ENCODE results near the gene RPN2.

Gene RPN2

GRCh38 chr20:37230200-37230599, 51.1 kb downstream of the RPN2 start:
- H3K27ac ChIP-seq (ENCODE audit: low read length, poor library complexity, severe bottlenecking), result no peak overlapping the region
- DNase-seq, result no peak
- H3K4me2 ChIP-seq (ENCODE audit: low read length, poor library complexity, severe bottlenecking), result no peak overlapping the region
- H3K9me3 ChIP-seq (ENCODE audit: control insufficient read depth, low read length), result no peaks in the 10 kb centered on the region
- no peak overlapping the region for H2AFZ ChIP-seq (ENCODE audit: low read depth, low read length)
- no peak overlapping the region for H2BK12ac ChIP-seq (ENCODE audit: low read length in 2 of 2)
- no peak overlapping the region for H2BK15ac ChIP-seq (ENCODE audit: low read depth, poor library complexity, severe bottlenecking)
- no peak overlapping the region for H4K91ac ChIP-seq (ENCODE audit: low read length)
- H2BK5ac ChIP-seq (ENCODE audit: low read depth, low read length, poor library complexity, severe bottlenecking), result no peak overlapping the region
- H3K23ac ChIP-seq (ENCODE audit: low read length in 2 of 2), result no peak overlapping the region
- WGBS, result 100% methylated on average over 6 of the region's 6 CpGs
- no peak overlapping the region for H2BK120ac ChIP-seq (ENCODE audit: low read depth, low read length)
- no peak overlapping the region for H3K4me3 ChIP-seq (ENCODE audit: insufficient read depth in 1 of 2, low read depth in 1 of 2, low read length in 2 of 2)
- no peak overlapping the region for H3K18ac ChIP-seq (ENCODE audit: low read depth in 1 of 2, low read length in 2 of 2)
- no peaks in the 10 kb centered on the region for H3K27me3 ChIP-seq (ENCODE audit: control insufficient read depth in 1 of 2, insufficient read depth in 1 of 2, low read length in 2 of 2)
- H3K14ac ChIP-seq (ENCODE audit: low read length in 2 of 2), result no peak overlapping the region
- peaks cover 32% of the 10 kb centered on the region for H3K79me1 ChIP-seq (replicated peaks; ENCODE audit: low read length, poor library complexity, severe bottlenecking)
- H2AK5ac ChIP-seq (ENCODE audit: low read length, severe bottlenecking), result no peak overlapping the region
- H3K4ac ChIP-seq (ENCODE audit: low read depth in 1 of 2, low read length in 2 of 2), result no peak overlapping the region
- no peaks in the 10 kb centered on the region for H3K4me1 ChIP-seq (ENCODE audit: control insufficient read depth, insufficient read depth, low read depth, low read length)
- H3K36me3 ChIP-seq (ENCODE audit: control insufficient read depth in 1 of 2, insufficient read depth in 2 of 2, low read depth in 1 of 2, low read length in 2 of 2), result peaks cover 55 to 99% of the 10 kb centered on the region in 2 experiments
- H3K9ac ChIP-seq (ENCODE audit: low read length), result no peak overlapping the region
- no peak overlapping the region for H4K8ac ChIP-seq (ENCODE audit: low read length)

- DNase-seq, result no peak
- Histone ChIP-seq H3K14ac (ENCODE audit: low read length in 2 of 2) (no peak overlapping the region), H3K9me3 (ENCODE audit: control insufficient read depth, low read length) (no peaks in the 10 kb centered on the region), H3K9ac (ENCODE audit: low read length) (no peak overlapping the region), H2BK15ac (ENCODE audit: low read depth, poor library complexity, severe bottlenecking) (no peak overlapping the region), H3K4me1 (ENCODE audit: control insufficient read depth, insufficient read depth, low read depth, low read length) (no peaks in the 10 kb centered on the region), H2BK12ac (ENCODE audit: low read length in 2 of 2) (no peak overlapping the region), H3K79me1 (replicated peaks; ENCODE audit: low read length, poor library complexity, severe bottlenecking) (peaks cover 26% of the 10 kb centered on the region), H2BK120ac (ENCODE audit: low read depth, low read length) (no peak overlapping the region), H3K36me3 (ENCODE audit: control insufficient read depth in 1 of 2, insufficient read depth in 2 of 2, low read depth in 1 of 2, low read length in 2 of 2) (peaks cover 49 to 98% of the 10 kb centered on the region in 2 experiments), H3K4me2 (ENCODE audit: low read length, poor library complexity, severe bottlenecking) (no peak overlapping the region), H3K4me3 (ENCODE audit: insufficient read depth in 1 of 2, low read depth in 1 of 2, low read length in 2 of 2) (no peak overlapping the region), H2AFZ (ENCODE audit: low read depth, low read length) (no peak overlapping the region), H3K27me3 (ENCODE audit: control insufficient read depth in 1 of 2, insufficient read depth in 1 of 2, low read length in 2 of 2) (no peaks in the 10 kb centered on the region), H3K18ac (ENCODE audit: low read depth in 1 of 2, low read length in 2 of 2) (no peak overlapping the region), H3K23ac (ENCODE audit: low read length in 2 of 2) (no peak overlapping the region), H2BK5ac (ENCODE audit: low read depth, low read length, poor library complexity, severe bottlenecking) (no peak overlapping the region), H4K8ac (ENCODE audit: low read length) (no peak overlapping the region), H3K27ac (ENCODE audit: low read length, poor library complexity, severe bottlenecking) (no peak overlapping the region), H3K4ac (ENCODE audit: low read depth in 1 of 2, low read length in 2 of 2) (no peak overlapping the region), H4K91ac (ENCODE audit: low read length) (no peak overlapping the region), H2AK5ac (ENCODE audit: low read length, severe bottlenecking) (no peak overlapping the region)
- 97% methylated on average over 13 of the region's 13 CpGs for WGBS
Observed at GRCh38 chr20:37231947-37232630, 53.0 kb downstream of the RPN2 start.

- H2AFZ ChIP-seq (ENCODE audit: low read depth, low read length), result no peak overlapping the region
- H3K27ac ChIP-seq (ENCODE audit: low read length, poor library complexity, severe bottlenecking), result no peak overlapping the region
- H3K9me3 ChIP-seq (ENCODE audit: control insufficient read depth, low read length), result no peaks in the 10 kb centered on the region
- no peak overlapping the region for H4K8ac ChIP-seq (ENCODE audit: low read length)
- WGBS, result 95% methylated on average over 10 of the region's 10 CpGs
- no peak overlapping the region for H2BK12ac ChIP-seq (ENCODE audit: low read length in 2 of 2)
- no peak overlapping the region for H3K18ac ChIP-seq (ENCODE audit: low read depth in 1 of 2, low read length in 2 of 2)
- no peak overlapping the region for H3K4me3 ChIP-seq (ENCODE audit: insufficient read depth in 1 of 2, low read depth in 1 of 2, low read length in 2 of 2)
- H3K4ac ChIP-seq (ENCODE audit: low read depth in 1 of 2, low read length in 2 of 2), result no peak overlapping the region
- H3K4me2 ChIP-seq (ENCODE audit: low read length, poor library complexity, severe bottlenecking), result no peak overlapping the region
- peaks cover 56 to 98% of the 10 kb centered on the region in 2 experiments for H3K36me3 ChIP-seq (ENCODE audit: control insufficient read depth in 1 of 2, insufficient read depth in 2 of 2, low read depth in 1 of 2, low read length in 2 of 2)
- H4K91ac ChIP-seq (ENCODE audit: low read length), result no peak overlapping the region
- no peaks in the 10 kb centered on the region for H3K4me1 ChIP-seq (ENCODE audit: control insufficient read depth, insufficient read depth, low read depth, low read length)
- H3K23ac ChIP-seq (ENCODE audit: low read length in 2 of 2), result no peak overlapping the region
- peaks cover 21% of the 10 kb centered on the region for H3K79me1 ChIP-seq (replicated peaks; ENCODE audit: low read length, poor library complexity, severe bottlenecking)
- H2AK5ac ChIP-seq (ENCODE audit: low read length, severe bottlenecking), result no peak overlapping the region
- H2BK120ac ChIP-seq (ENCODE audit: low read depth, low read length), result no peak overlapping the region
- H3K14ac ChIP-seq (ENCODE audit: low read length in 2 of 2), result no peak overlapping the region
- H3K9ac ChIP-seq (ENCODE audit: low read length), result no peak overlapping the region
- H2BK5ac ChIP-seq (ENCODE audit: low read depth, low read length, poor library complexity, severe bottlenecking), result no peak overlapping the region
- no peak overlapping the region for H2BK15ac ChIP-seq (ENCODE audit: low read depth, poor library complexity, severe bottlenecking)
- DNase-seq, result no peak
- no peaks in the 10 kb centered on the region for H3K27me3 ChIP-seq (ENCODE audit: control insufficient read depth in 1 of 2, insufficient read depth in 1 of 2, low read length in 2 of 2)
Observed at GRCh38 chr20:37233548-37234253, 54.6 kb downstream of the RPN2 start.

- Histone ChIP-seq H2BK5ac (ENCODE audit: low read depth, low read length, poor library complexity, severe bottlenecking) (no peak overlapping the region), H3K9me3 (ENCODE audit: control insufficient read depth, low read length) (no peaks in the 10 kb centered on the region), H3K4me2 (ENCODE audit: low read length, poor library complexity, severe bottlenecking) (no peak overlapping the region), H3K27ac (ENCODE audit: low read length, poor library complexity, severe bottlenecking) (no peak overlapping the region), H3K4me1 (ENCODE audit: control insufficient read depth, insufficient read depth, low read depth, low read length) (no peaks in the 10 kb centered on the region), H3K14ac (ENCODE audit: low read length in 2 of 2) (no peak overlapping the region), H3K23ac (ENCODE audit: low read length in 2 of 2) (no peak overlapping the region), H3K27me3 (ENCODE audit: control insufficient read depth in 1 of 2, insufficient read depth in 1 of 2, low read length in 2 of 2) (no peaks in the 10 kb centered on the region), H2AFZ (ENCODE audit: low read depth, low read length) (no peak overlapping the region), H3K18ac (ENCODE audit: low read depth in 1 of 2, low read length in 2 of 2) (no peak overlapping the region), H3K79me1 (replicated peaks; ENCODE audit: low read length, poor library complexity, severe bottlenecking) (peaks cover 18% of the 10 kb centered on the region), H4K91ac (ENCODE audit: low read length) (no peak overlapping the region), H2BK15ac (ENCODE audit: low read depth, poor library complexity, severe bottlenecking) (no peak overlapping the region), H3K36me3 (ENCODE audit: control insufficient read depth in 1 of 2, insufficient read depth in 2 of 2, low read depth in 1 of 2, low read length in 2 of 2) (peaks cover 52 to 98% of the 10 kb centered on the region in 2 experiments), H2BK12ac (ENCODE audit: low read length in 2 of 2) (no peak overlapping the region), H3K9ac (ENCODE audit: low read length) (no peak overlapping the region), H3K4me3 (ENCODE audit: insufficient read depth in 1 of 2, low read depth in 1 of 2, low read length in 2 of 2) (no peak overlapping the region), H2BK120ac (ENCODE audit: low read depth, low read length) (no peak overlapping the region), H4K8ac (ENCODE audit: low read length) (no peak overlapping the region), H2AK5ac (ENCODE audit: low read length, severe bottlenecking) (no peak overlapping the region), H3K4ac (ENCODE audit: low read depth in 1 of 2, low read length in 2 of 2) (no peak overlapping the region)
- WGBS, result 94% methylated on average over 5 of the region's 5 CpGs
- no peak for DNase-seq
Observed at GRCh38 chr20:37234254-37234581, 55.1 kb downstream of the RPN2 start.
